ENCODE results near the gene EGR2.

The EGR2 gene

DNA sequence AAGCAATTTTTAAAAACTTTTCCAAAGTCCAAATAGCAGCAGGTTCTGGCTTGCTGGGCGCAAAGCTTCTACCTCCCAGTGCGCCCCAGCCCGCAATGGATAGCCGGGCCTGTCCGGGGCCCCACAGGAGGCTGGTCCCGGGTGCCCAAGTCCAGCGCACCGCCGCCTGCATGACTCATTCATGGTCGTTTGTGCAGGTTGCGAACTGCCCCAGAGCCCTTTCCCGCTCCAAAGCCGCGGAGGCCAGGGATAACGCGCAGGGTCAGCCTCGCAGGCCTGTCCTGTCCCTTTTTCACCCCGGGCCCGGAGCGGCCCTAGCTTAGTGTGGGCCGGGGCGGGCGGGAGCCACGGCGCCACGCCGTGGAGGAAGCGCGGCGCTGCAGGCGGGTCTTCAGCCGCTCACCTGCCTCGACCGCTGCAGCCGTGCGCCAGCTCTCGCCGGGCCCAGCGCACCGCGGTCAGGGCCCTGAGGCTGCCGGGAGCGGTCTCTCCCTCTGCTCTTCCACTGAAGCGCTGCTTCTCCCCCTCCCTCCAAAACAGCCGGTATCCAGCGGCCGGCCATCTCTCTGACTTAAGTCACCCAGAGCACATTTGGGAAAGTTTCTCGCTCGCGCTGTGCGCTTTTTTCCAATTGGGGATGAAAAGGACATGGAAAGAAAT lies 1.7 kb upstream of the EGR2 start:
- no peak for DNase-seq

DNA sequence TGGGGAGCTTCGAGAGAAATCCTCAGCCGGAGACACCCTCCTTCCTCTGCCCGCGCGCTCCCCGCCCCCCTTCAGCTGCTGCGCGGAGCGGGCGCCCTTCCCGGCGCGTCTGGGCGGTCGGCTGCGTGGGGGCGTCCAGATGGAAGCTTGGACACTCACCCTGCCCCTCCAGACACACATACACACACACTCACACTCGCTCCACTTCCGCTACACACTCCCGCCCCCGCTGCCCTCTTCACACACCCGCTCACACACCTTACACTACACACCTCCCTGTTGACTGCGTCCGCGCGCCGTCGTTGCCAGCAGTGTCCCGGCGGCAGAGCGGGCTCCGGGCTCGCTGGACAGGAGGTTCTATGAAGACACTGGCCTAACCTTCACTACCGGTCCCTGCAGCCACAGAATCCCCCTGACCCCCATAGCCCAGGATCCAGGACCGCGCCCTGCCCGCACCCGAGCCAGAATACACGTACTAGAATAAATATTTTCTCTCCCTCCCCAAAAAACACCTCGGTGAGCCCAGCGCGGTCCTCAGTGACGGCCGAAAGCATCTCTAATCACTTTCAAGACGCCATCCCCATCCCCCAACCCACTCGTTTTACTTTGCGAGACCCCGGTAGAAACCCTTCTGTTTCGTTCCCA lies 1.1 kb upstream of the EGR2 start:
- no peak for DNase-seq

DNA sequence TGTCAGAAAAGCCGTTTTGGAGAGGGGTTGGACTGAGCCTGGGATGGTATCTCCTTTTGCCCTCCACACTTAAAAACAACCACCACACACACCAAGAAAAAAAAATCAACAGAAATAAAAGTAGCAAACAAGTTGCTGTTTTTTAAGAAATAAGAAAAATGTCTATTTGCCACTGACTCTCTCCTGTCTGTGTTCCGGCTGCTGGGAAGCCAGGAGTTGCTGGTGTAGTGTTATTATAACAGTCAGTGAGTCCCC lies 163 bp downstream of the EGR2 start:
- DNase-seq: no peak

DNA sequence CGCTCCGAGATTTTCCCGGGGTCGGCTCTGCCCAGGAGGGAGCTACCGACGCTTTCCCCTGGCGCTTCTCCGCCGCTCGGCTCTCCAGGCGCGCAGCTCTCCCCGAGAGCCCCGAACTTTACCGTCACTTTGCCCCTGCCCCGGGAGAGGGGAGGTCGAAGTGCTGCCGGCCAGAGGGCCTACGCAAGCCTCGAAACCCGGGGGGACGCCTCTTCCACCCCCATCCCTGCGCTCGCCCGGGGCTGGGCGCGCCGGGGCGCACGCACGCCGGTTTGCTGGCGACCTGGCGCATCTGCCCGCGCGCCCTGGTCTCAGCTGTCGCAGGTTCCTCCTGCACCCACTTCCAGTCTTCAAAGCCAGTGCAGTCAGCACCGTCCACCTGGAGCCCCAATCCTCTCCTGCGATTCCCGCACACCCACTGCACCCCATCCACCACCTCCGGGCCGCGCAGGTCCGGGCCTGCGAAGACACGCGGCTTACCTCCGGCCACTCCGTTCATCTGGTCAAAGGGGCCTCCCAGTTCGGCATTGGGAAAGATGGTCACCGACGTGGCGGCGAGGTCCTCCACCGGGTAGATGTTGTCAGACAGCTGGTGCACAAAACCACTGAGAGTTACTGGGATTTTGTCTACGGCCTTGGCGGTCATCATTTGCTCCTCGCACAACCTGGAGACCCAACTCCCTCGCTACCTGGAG lies 638 bp downstream of the EGR2 start:
- DNase-seq: no peak

DNA sequence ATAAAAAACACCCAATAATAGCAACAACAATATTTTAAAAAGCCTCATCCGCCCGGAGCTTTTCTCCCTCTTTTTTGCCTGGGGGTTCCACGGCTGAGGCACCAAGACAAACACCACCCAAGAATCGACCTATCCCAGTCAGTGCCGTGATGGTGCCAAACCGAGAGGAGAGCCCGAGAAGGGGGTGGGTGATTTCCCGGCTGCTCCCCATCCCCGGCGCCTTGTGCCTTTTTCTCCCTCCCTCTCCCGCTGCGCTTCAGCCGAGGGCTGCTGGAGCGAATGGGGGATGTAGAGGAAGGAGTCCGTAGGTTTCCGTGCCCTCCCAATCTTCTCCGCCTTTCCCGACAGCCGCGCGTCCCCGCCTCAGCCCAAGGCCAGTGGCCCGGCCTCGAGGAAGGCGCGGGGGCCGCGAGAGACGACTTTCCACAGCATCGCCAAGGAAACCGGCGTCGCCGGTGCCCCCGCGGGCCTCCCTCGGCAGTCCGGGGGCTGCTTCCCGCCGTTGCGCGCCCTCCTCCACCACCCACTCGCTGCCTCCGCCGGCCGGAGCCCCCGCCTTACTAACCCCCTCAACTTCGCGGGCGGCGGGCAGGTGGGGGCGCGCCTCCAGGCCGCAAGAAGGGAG lies 1.3 kb downstream of the EGR2 start:
- no peak for DNase-seq

DNA sequence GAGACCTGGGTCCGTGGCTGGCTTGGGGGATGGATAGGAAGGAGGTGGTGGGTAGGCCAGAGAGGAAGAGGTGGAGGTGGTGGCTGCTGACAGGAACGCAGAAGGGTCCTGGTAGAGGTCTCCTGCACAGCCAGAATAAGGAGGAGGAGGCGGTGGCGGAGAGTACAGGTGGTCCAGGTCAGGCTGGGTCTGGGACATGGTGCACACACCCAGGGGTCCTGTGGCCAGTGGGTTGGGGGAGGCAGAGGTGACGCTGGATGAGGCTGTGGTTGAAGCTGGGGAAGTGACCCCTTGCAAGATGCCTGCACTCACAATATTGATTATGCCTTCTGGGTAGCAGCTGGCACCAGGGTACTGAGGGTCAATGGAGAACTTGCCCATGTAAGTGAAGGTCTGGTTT lies 2.2 kb downstream of the EGR2 start:
- DNase-seq: no peak

DNA sequence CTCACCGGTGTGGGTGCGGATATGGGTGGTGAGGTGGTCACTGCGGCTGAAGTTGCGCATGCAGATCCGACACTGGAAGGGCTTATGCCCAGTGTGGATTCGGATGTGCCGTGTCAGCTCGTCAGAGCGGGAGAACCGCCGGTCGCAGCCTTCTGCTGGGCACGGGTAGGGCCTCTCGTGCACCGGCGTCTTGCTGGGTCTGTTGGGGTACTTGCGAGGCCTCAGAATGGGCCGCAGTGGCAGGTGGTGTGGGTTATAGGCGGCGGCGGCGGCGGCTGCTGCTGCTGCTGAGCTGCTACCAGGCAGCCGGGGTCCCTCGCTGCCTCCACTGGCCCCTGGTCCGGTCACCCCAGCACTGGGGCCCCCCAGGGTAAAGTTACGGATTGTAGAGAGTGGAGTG lies 2.7 kb downstream of the EGR2 start:
- no peak for DNase-seq

DNA sequence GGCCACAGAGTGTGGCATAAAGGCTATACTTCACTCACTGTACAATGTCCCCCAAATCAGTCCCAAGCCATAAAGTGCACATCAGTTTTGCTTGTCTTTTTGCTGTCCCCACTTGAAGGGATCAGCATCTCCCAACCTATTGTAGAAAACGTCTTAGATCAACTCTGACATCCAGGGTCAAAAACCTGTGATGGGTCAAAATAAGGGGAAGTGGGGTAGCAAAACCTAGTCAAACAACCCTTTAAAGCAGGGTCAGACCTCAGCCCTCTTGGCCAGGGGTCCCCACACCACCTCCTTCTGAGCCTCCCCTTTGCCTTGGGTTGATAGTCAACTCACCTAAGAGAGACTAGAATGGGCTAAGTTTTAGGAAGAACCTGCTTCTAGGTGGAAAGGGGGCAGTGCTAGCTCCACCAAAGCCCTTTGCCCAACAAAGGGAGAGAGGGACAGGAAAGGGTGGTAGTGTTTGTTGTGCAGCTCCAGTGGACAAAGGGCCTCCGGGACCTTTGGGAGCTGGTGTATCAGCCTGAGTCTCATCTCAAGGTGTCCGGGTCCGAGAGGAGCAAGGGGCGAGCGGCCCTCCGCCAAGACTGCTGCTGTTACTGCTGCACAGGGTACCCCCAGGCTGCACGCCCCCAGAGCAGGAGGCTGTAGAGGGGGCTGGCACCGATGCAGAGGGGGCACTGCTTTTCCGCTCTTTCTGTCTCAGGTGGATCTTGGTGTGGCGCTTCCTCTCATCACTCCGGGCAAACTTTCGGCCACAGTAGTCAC lies 3.3 kb downstream of the EGR2 start:
- DNase-seq: no peak

DNA sequence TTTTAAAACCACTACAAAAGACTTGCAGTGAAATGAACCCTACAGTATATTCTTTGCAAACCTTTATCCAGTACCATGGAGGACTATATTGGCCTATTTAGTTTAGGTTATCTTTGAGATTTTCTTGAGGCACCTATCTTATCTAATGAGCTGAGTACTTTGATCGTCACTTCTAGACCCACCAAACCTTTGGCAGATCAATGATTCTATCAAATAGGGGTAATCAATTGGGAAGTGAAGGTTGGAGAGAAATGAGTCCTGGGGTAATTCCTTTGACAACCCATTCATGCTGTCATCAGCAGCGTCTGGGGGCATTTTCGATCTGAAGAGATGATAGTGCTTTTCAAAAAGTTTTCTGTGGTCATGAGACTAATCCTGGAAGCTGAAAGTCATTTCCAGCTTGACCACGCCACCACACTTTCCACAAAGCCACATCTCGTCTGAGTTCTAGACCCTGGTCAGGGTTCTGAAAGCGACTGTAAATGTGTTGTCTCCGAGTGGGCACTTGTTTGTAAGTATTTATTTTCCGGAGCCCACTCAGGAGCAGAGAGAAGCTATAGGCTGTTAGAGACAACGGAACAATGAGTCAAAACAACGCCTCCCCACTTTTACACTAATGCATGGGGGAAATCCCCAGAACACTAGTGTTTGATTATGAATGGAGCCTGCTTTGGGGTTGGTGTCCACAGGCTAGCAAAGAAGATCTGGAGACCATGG lies 4.8 kb downstream of the EGR2 start:
- no peak for DNase-seq

DNA sequence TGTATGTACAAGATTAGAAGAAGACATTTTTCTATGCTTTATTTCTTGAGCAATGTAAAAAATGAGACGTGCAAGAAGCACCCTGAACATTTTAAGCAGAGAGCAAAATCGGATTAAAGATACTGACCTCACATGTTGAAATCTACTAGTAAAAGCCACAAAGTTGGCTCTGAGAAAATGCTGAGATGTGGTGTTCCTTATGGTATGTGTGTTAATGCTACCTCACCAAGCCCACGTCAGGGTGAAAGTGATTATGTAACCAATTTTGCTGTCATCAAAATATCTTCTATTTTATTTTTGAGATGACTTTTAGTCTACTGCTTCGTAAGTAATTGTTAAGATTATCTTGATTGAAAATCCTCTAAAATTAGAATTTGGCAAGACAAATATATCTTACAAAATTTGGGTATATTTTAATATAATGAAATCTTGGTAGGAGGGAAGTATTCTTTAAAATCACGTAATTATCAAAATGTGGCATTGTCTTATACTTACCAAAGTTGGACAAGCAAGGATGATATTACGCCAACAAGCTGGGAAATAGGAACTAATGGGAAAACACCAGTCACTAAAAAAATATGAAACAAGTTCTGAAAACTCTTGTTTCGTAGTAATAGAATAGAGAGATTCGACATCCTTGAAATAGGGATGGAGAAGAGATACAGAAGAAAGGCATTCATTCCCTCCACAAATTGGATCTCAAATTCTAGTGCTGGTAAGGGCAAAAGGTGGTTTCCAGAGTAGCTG lies 5.8 kb downstream of the EGR2 start:
- no peak for DNase-seq

DNA sequence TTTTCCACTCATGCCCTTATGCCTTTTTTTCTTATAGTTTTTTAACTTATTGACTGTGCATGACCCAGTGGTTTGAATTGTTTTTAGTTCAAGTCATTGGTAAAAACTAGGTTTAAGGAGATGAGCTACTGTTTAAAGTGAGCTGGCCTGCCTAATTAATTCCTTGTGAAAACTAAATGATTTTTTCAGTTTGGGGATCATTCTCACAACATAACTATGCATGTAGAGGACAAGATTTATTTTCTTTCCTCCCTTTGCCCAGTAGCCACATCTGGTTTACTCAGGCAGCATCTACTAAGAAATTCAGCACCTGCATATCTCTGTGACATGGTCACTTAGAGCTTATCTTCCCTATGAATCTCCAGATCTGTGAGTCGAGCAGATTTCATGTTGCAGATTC lies 9.9 kb downstream of the EGR2 start:
- no peak for DNase-seq

DNA sequence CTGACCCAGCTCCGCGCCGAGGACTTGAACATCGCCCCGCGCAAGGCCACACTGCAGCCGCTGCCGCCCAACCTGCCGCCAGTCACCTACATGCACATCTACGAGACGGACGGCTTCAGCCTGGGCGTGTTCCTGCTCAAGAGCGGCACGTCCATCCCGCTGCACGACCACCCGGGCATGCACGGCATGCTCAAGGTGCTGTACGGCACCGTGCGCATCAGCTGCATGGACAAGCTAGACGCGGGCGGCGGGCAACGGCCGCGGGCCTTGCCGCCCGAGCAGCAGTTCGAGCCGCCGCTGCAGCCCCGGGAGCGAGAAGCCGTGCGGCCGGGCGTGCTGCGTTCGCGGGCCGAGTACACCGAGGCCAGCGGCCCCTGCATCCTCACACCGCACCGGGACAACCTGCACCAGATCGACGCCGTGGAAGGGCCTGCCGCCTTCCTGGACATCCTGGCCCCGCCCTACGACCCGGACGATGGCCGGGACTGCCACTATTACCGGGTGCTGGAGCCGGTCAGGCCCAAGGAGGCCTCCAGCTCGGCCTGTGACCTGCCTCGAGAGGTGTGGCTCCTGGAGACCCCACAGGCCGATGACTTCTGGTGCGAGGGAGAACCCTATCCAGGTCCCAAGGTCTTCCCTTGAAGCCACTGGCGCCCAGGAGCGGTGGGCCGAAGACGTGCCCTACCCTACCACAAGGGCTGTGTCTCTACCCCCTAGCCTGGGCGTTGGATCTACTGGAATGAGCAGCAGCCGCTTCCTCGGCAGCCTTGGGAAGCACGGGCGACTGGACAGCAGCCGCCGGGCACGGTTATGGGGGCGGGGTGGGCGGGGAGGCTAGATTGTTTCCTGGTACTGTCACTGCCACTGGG lies 10.7 kb downstream of the EGR2 start:
- DNase-seq: no peak

DNA sequence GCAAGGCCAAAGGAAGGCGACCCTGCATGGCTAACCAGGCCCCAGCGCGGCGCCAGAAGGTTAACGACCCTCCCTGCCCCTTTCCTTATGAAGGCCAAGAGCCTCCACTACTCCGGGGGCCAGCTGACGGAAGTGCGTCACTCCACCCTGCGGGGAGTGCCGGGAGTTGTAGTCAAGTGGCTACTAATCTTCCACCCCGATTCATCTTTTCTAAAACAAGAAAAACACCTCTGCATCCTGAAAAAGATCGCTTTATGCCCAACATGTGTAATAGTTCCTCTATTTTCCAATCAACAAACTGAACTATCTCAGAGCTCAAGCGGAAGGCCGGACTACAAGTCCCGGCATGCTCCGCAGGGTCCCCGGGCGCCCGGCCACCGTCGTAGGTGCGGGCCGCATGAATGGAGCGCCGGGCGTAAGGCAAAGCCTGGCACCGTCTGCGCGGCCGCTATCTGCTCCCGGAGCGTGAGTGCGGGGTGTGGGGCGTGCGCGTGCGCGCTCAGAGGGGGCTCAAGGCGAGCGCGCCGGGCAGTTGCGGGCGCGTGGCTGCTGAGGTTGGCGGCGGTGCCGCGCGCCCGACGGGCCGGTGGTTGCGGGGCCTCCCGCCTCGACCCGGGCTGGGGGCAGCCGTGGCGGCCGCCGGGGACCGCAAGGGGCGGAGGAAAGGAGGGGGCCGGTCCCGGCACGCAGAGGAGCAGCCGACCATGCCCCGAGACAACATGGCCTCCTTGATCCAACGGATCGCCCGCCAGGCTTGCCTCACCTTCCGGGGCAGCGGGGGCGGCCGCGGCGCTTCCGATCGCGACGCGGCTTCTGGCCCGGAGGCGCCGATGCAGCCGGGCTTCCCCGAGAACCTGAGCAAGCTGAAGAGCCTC lies 11.6 kb downstream of the EGR2 start, which contains the start of gene ADO:
Gene ADO, plus strand, starts transcription at position 365 of the 875 bp plus-strand sequence. Its CDS starts 340 bp downstream, at position 705.
- peak; percentile 15 for DNase-seq

DNA sequence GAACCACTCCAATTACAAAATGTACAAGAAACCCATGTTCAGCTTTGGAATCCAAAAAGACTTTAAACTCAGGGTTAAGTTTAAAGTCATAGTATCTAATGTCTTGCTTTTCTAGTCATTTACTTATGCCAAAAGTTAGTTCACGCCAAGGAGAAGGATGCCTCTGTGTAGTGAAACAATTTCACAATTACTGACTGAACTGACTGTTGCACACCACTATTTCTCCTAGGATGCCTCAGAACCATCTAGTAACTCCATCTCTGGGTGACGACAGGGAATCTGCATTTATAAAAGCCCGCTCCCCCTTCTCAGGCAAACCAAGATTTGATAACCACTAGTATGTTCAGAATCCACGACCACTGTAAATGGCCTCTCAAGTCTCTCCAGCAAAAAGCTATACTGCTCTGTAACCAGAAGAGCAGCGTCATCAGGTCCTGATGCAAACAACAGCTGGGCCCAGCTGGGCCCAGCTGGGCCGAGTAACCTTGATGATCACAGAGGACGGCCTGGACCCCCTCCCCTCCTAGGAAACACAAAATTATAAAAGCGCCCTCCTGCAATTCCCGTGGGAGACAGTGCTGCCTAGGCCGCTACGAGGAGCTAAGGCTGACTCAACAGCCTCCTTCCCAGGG lies 12.3 kb downstream of the EGR2 start:
- no peak for DNase-seq

DNA sequence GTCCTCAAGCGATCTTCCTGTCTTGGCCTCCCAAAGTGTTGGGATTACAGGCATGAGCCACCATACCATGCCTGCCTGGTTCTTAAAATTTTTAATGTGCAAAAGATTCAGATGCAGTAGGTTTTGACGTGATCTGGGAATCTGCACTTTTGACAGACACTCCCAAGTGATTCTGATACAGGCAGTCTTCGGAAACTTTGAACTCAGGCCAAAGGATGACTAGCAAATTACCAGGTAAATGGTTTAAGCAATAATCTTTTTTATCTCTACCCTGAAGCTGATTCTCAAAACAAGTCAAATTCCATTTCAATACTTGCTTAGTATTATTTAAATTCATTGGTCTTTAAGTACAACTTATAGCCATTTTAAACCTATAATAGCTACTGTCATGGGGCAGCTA lies 14.3 kb downstream of the EGR2 start:
- no peak for DNase-seq

DNA sequence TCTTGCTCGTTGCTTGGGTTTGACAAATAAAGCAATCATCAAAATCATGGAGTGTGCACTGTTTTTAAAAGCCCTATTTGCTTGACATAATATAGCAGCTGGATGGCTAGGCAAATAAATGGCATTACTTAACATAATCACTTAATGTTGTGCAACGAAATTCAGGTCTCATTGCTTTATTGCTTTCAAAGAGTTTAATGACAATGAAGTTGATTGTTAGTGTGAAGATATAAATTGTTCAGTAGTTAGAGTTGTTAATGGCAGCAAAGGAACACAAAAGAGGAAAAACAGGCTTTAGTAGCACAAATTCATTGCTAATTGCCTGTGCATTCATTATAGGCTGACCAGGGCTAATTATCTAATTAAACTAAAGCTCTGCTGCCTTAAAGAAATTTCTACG lies 19.3 kb downstream of the EGR2 start:
- DNase-seq: no peak

DNA sequence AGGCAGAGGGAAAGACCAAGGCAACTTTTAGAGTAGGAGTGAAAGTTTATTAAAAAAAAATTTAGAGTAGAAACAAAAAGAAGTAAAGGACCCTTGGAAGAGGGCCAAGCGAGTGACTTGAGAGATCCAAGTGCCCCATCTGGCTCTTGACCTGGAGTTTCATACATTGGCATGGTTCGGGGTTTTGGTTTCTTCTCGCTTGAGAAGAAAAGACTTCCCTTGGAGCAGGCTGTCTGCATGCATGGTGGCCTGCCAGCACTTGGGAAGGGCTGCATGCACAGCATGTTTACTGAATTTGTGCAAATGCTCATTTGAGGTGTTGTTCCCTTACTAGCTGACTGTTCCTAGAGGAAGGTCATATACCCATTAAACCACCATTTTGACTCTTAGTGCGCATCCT lies 20.4 kb downstream of the EGR2 start:
- no peak for DNase-seq

DNA sequence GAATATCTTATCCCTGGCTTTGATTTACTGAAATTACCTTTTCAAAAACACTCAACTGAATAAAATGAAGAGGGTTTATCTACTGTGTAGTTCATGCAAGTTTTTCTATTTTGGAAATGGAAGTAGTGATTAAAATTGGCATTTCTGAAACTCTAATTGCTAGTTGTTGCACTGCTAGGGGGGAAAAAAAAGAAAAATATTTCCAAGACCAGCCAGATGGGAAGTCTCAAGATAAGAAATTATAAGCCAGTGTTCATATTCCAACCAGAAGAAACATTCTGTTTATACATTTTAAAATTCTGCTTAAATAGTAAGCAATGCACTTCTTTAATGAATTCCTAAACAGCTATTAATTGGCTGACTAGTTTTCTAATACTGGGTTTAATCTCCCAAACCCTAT lies 21.1 kb downstream of the EGR2 start:
- no peak for DNase-seq

DNA sequence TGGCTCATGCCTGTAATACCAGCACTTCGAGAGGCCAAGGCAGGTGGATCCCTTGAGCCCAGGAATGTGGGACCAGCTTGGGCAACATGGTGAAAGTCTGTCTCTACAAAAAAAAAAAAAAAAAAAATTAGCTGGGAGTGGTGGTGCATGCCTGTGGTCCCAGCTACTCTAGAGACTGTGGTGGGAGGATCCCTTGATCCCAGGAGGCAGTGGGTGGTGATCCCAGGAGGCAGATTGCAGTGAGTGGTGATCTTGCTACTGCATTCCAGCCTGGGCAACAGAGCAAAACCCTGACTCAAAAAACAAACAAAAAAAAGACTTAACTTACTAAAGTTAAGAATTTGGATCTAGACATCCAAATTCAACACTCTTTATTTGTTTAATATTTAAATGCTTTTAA lies 21.9 kb downstream of the EGR2 start:
- no peak for DNase-seq

All from NCI-H1436 treated with DMSO at 0.1 percent for 48 hours (cell line).